ENCODE measurements around the gene NHS.

DNA sequence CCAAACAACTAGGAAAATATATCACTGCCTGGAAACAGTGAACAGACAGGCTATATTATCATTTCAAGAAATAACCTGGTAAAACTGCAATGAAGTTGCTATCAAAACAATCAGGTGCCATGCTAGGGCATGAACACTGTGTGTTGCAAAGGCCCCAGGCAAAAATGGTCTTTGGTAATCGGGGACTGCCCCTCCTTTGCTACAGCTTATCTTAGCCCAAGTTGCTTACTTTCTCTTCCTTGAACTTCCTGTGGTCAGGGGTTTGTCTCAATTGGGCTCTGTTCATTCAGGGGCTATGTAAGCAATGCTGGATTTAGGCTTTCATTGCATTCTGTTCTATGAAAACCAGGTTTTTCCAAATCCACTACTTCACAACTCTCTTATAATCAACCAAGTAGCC lies 392.7 kb downstream of the NHS start:
- TF ChIP-seq, protein P1, sequence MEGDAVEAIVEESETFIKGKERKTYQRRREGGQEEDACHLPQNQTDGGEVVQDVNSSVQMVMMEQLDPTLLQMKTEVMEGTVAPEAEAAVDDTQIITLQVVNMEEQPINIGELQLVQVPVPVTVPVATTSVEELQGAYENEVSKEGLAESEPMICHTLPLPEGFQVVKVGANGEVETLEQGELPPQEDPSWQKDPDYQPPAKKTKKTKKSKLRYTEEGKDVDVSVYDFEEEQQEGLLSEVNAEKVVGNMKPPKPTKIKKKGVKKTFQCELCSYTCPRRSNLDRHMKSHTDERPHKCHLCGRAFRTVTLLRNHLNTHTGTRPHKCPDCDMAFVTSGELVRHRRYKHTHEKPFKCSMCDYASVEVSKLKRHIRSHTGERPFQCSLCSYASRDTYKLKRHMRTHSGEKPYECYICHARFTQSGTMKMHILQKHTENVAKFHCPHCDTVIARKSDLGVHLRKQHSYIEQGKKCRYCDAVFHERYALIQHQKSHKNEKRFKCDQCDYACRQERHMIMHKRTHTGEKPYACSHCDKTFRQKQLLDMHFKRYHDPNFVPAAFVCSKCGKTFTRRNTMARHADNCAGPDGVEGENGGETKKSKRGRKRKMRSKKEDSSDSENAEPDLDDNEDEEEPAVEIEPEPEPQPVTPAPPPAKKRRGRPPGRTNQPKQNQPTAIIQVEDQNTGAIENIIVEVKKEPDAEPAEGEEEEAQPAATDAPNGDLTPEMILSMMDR (IDR thresholded peaks at IDR 0.05), result no peak
- TF ChIP-seq POLR2A (IDR thresholded peaks at IDR 0.05), result no peak
